WTC11 (cell line): ENCODE measurements around the gene DGLUCY. TPM values are rescaled to one million over a fixed set of nuclear protein-coding genes. Genes with fewer than 3 reads are reported as not detected.

Experiments
- ATAC-seq: fragments of 200-7000 bp; cut with Tn5 transposase; 2 replicates; pipeline ENCODE4 v1.10.0; 2021; ENCODE audit warnings: mild to moderate bottlenecking, moderate library complexity
- CTCF ChIA-PET: fragments of 300-600 bp; sonication (Branson Sonifier 250); formaldehyde crosslinking; loops from one replicate; lab custom pipeline; 2021; ENCODE audit warnings: antibody characterized with exemption; lab: Charles Lee
- POLR2A ChIA-PET: fragments of 350-600 bp; sonication (Branson Sonifier 250); formaldehyde crosslinking; loops from one replicate; lab custom pipeline; 2021; ENCODE audit warnings: antibody characterized with exemption; lab: Charles Lee
- DNase-seq: peaks from one replicate; pipeline ENCODE4 v3.0.0; 2021; ENCODE audit warnings: low spot score
- H3K27ac Mint-ChIP-seq: 2 replicates; pipeline ENCODE4 v1.8.0; 2021; ENCODE audit warnings: mixed read lengths
- H3K27me3 Mint-ChIP-seq: 2 replicates; pipeline ENCODE4 v1.8.0; 2021; ENCODE audit warnings: low read depth, mild to moderate bottlenecking, moderate library complexity, mixed read lengths
- H3K36me3 Mint-ChIP-seq: 2 replicates; pipeline ENCODE4 v1.8.0; 2021; ENCODE audit warnings: mixed read lengths
- H3K4me1 Mint-ChIP-seq: 2 replicates; pipeline ENCODE4 v1.8.0; 2022; ENCODE audit warnings: mixed read lengths
- H3K4me3 Mint-ChIP-seq: 2 replicates; pipeline ENCODE4 v1.8.0; 2021; ENCODE audit warnings: mild to moderate bottlenecking, moderate library complexity, mixed read lengths
- H3K9me3 Mint-ChIP-seq: 2 replicates; pipeline ENCODE4 v1.8.0; 2021; ENCODE audit warnings: mixed read lengths
- CREM ChIP-seq: sonication (generic); formaldehyde crosslinking; IDR thresholded peaks from 2 replicates; pipeline ENCODE4 v1.8.1; 2022; ENCODE audit warnings: mild to moderate bottlenecking, missing genetic modification reagents, moderate library complexity
- EMX1 ChIP-seq: fragments of 250-450 bp; sonication (Bioruptor Pico); IDR thresholded peaks from 2 replicates; pipeline ENCODE4 v1.8.0; 2021; ENCODE audit warnings: mild to moderate bottlenecking
- FOXJ3 ChIP-seq: sonication (generic); formaldehyde crosslinking; IDR thresholded peaks from 2 replicates; pipeline ENCODE4 v1.9.0; 2021; ENCODE audit warnings: missing genetic modification reagents, mild to moderate bottlenecking, borderline replicate concordance
- FOXP1 ChIP-seq: sonication (generic); formaldehyde crosslinking; IDR thresholded peaks from 2 replicates; pipeline ENCODE4 v1.8.0; 2022; ENCODE audit warnings: missing genetic modification reagents, mild to moderate bottlenecking, moderate library complexity, borderline replicate concordance
- GRHL2 ChIP-seq: fragments of 250-450 bp; sonication (Bioruptor Pico); IDR thresholded peaks from 2 replicates; pipeline ENCODE4 v1.8.0; 2022; ENCODE audit warnings: mild to moderate bottlenecking, moderate library complexity; ENCODE audit not compliant: insufficient replicate concordance, severe bottlenecking
- IRF2 ChIP-seq: sonication (generic); formaldehyde crosslinking; IDR thresholded peaks from 2 replicates; pipeline ENCODE4 v1.8.0; 2022; ENCODE audit warnings: low read depth, missing genetic modification reagents, borderline replicate concordance
- JUN ChIP-seq: sonication (generic); formaldehyde crosslinking; IDR thresholded peaks from 2 replicates; pipeline ENCODE4 v1.8.0; 2023; ENCODE audit warnings: mild to moderate bottlenecking, missing genetic modification reagents
- KAT7 ChIP-seq: sonication (generic); formaldehyde crosslinking; IDR thresholded peaks from 2 replicates; pipeline ENCODE4 v1.8.1; 2023; ENCODE audit warnings: missing genetic modification reagents, mild to moderate bottlenecking, borderline replicate concordance
- NFYB ChIP-seq: sonication (generic); formaldehyde crosslinking; conservative IDR thresholded peaks from 2 replicates; pipeline ENCODE4 v1.8.0; 2022; ENCODE audit warnings: low read depth, missing genetic modification reagents
- SMAD3 ChIP-seq: sonication (generic); formaldehyde crosslinking; IDR thresholded peaks from 2 replicates; pipeline ENCODE4 v1.8.0; 2022; ENCODE audit warnings: missing genetic modification reagents, mild to moderate bottlenecking, borderline replicate concordance
- total RNA-seq: library from RNA; stranded (reverse); gene quantifications from 3 replicates; pipeline ENCODE4 v1.2.3, GENCODE V29; 2021
- TF ChIP-seq, protein P1 (sequence below): fragments of 250-450 bp; sonication (Bioruptor Pico); IDR thresholded peaks from 2 replicates; pipeline ENCODE4 v1.9.0; 2021; ENCODE audit warnings: mild to moderate bottlenecking
- TF ChIP-seq, protein P2 (sequence below): sonication (generic); formaldehyde crosslinking; IDR thresholded peaks from 2 replicates; pipeline ENCODE4 v1.8.0; 2023; ENCODE audit warnings: missing genetic modification reagents, mild to moderate bottlenecking, borderline replicate concordance
- TF ChIP-seq, protein P3 (sequence below): fragments of 250-450 bp; sonication (Bioruptor Pico); IDR thresholded peaks from 2 replicates; pipeline ENCODE4 v1.9.0; 2021; ENCODE audit warnings: mild to moderate bottlenecking, borderline replicate concordance
- TF ChIP-seq, protein P4 (sequence below): fragments of 250-450 bp; sonication (Bioruptor Pico); IDR thresholded peaks from 2 replicates; pipeline ENCODE4 v2.1.2; 2022; ENCODE audit warnings: mild to moderate bottlenecking, moderate library complexity
- TF ChIP-seq, protein P5 (sequence below): sonication (generic); formaldehyde crosslinking; IDR thresholded peaks from 2 replicates; pipeline ENCODE4 v1.8.1; 2023; ENCODE audit warnings: mild to moderate bottlenecking, missing genetic modification reagents, borderline replicate concordance
- TF ChIP-seq, protein P6 (sequence below): sonication (generic); formaldehyde crosslinking; IDR thresholded peaks from 2 replicates; pipeline ENCODE4 v1.8.1; 2022; ENCODE audit warnings: mild to moderate bottlenecking, missing genetic modification reagents, moderate library complexity, borderline replicate concordance

DGLUCY gene
- total RNA-seq, 1 experiment from 2014 or later, result 35.4 TPM

DNA sequence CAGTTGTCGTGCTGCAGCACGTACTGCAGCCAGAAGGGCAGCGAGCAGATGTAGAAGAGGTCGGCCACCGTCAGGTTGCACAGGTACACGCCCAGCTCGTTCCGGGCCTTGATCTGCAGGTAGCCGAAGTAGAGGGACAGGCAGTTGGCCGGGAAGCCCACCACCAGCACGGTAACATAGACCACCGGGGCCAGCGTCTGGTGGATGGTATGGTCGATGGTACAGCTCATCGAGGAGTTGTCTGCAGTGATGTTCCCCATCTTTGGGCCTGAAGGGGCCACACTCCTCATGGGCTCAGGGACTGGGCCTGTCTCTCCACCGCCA is 120.9 kb downstream of the DGLUCY start:
- CTCF ChIA-PET, result interaction anchor here (0.6 to 0.7 kb wide), 3 partner anchors 18 to 61 kb away, joined by 3 read pairs; no protein-coding TSS in a partner anchor
- peaks cover 19% of the 10 kb centered on the region for H3K36me3 Mint-ChIP-seq
- peaks cover 20% of the 10 kb centered on the region for H3K9me3 Mint-ChIP-seq
- POLR2A ChIA-PET, result no interaction called here
- no peaks in the 10 kb centered on the region for H3K4me1 Mint-ChIP-seq
- peaks cover 2% of the 10 kb centered on the region; the same call in 1 of the 2 replicates for H3K27me3 Mint-ChIP-seq
- DNase-seq (no peak), ATAC-seq (no peak)
- H3K4me3 Mint-ChIP-seq, result no peak overlapping the region
- no peak overlapping the region for H3K27ac Mint-ChIP-seq
- TF ChIP-seq NFYB (no peak), GRHL2 (CRISPR knock-in tag) (no peak)

DNA sequence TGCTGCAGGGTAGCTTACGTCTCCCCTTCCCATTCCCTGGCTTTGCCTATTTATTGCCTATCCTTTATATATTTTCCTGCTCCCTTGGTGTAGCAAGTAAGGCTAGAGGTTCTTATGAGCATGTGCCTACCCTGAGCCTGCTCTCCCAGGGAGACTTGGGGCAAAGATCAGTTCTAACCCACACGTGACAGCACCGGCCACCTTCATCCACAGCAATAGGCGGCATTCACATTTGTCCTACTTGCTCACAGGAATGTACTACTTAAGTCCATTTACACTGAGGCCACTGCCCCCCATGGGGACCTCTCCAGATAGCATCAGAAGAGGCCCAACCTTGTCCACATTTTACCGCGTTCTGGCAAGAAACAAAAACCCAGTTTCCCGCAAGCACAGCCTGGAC is 122.0 kb downstream of the DGLUCY start:
- H3K27ac Mint-ChIP-seq, result no peak overlapping the region
- peaks cover 2% of the 10 kb centered on the region; the same call in 1 of the 2 replicates for H3K27me3 Mint-ChIP-seq
- DNase-seq, result no peak
- POLR2A ChIA-PET, result no interaction called here
- peaks cover 22% of the 10 kb centered on the region for H3K9me3 Mint-ChIP-seq
- TF ChIP-seq SMAD3 (CRISPR knock-in tag) (no peak), JUN (CRISPR knock-in tag) (no peak), IRF2 (CRISPR knock-in tag) (no peak)
- TF ChIP-seq, protein P1, sequence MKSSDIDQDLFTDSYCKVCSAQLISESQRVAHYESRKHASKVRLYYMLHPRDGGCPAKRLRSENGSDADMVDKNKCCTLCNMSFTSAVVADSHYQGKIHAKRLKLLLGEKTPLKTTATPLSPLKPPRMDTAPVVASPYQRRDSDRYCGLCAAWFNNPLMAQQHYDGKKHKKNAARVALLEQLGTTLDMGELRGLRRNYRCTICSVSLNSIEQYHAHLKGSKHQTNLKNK (CRISPR knock-in tag), result no peak
- TF ChIP-seq, protein P2, sequence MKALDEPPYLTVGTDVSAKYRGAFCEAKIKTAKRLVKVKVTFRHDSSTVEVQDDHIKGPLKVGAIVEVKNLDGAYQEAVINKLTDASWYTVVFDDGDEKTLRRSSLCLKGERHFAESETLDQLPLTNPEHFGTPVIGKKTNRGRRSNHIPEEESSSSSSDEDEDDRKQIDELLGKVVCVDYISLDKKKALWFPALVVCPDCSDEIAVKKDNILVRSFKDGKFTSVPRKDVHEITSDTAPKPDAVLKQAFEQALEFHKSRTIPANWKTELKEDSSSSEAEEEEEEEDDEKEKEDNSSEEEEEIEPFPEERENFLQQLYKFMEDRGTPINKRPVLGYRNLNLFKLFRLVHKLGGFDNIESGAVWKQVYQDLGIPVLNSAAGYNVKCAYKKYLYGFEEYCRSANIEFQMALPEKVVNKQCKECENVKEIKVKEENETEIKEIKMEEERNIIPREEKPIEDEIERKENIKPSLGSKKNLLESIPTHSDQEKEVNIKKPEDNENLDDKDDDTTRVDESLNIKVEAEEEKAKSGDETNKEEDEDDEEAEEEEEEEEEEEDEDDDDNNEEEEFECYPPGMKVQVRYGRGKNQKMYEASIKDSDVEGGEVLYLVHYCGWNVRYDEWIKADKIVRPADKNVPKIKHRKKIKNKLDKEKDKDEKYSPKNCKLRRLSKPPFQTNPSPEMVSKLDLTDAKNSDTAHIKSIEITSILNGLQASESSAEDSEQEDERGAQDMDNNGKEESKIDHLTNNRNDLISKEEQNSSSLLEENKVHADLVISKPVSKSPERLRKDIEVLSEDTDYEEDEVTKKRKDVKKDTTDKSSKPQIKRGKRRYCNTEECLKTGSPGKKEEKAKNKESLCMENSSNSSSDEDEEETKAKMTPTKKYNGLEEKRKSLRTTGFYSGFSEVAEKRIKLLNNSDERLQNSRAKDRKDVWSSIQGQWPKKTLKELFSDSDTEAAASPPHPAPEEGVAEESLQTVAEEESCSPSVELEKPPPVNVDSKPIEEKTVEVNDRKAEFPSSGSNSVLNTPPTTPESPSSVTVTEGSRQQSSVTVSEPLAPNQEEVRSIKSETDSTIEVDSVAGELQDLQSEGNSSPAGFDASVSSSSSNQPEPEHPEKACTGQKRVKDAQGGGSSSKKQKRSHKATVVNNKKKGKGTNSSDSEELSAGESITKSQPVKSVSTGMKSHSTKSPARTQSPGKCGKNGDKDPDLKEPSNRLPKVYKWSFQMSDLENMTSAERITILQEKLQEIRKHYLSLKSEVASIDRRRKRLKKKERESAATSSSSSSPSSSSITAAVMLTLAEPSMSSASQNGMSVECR, result no peak
- TF ChIP-seq, all 79 proteins: peak for 0
- no peaks in the 10 kb centered on the region for H3K4me1 Mint-ChIP-seq
- CTCF ChIA-PET, result interaction anchor here (0.5 to 1.9 kb wide), 2 partner anchors 17 to 58 kb away, joined by 3 to 5 read pairs; no protein-coding TSS in a partner anchor
- peaks cover 12% of the 10 kb centered on the region for H3K36me3 Mint-ChIP-seq
- no peak for ATAC-seq
- no peak overlapping the region for H3K4me3 Mint-ChIP-seq

DNA sequence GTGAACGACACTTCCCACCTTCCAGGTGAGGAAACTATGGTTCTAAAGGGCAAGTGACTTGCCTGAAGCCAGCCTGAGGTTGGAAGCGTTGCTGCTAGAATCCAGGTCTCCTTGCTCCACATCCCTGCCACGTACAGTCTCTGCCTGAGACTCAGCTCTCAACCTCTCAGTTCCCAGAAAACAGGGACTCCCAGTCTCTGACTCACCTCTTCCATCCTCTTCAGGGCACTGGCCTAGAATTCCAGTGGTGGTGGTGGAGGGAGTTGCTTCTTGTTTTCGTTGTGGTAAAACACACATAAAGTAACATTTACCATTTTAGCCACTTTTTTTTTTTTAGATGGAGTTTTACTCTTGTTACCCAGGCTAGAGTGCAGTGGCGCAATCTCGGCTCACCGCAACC is 123.3 kb downstream of the DGLUCY start:
- no peak overlapping the region for H3K4me3 Mint-ChIP-seq
- POLR2A ChIA-PET, result no interaction called here
- TF ChIP-seq KAT7 (CRISPR knock-in tag) (no peak), CREM (CRISPR knock-in tag) (no peak), EMX1 (CRISPR knock-in tag) (no peak), FOXP1 (CRISPR knock-in tag) (no peak), FOXJ3 (CRISPR knock-in tag) (no peak)
- TF ChIP-seq, protein P3, sequence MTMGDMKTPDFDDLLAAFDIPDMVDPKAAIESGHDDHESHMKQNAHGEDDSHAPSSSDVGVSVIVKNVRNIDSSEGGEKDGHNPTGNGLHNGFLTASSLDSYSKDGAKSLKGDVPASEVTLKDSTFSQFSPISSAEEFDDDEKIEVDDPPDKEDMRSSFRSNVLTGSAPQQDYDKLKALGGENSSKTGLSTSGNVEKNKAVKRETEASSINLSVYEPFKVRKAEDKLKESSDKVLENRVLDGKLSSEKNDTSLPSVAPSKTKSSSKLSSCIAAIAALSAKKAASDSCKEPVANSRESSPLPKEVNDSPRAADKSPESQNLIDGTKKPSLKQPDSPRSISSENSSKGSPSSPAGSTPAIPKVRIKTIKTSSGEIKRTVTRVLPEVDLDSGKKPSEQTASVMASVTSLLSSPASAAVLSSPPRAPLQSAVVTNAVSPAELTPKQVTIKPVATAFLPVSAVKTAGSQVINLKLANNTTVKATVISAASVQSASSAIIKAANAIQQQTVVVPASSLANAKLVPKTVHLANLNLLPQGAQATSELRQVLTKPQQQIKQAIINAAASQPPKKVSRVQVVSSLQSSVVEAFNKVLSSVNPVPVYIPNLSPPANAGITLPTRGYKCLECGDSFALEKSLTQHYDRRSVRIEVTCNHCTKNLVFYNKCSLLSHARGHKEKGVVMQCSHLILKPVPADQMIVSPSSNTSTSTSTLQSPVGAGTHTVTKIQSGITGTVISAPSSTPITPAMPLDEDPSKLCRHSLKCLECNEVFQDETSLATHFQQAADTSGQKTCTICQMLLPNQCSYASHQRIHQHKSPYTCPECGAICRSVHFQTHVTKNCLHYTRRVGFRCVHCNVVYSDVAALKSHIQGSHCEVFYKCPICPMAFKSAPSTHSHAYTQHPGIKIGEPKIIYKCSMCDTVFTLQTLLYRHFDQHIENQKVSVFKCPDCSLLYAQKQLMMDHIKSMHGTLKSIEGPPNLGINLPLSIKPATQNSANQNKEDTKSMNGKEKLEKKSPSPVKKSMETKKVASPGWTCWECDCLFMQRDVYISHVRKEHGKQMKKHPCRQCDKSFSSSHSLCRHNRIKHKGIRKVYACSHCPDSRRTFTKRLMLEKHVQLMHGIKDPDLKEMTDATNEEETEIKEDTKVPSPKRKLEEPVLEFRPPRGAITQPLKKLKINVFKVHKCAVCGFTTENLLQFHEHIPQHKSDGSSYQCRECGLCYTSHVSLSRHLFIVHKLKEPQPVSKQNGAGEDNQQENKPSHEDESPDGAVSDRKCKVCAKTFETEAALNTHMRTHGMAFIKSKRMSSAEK (CRISPR knock-in tag), result no peak
- TF ChIP-seq, protein P4, sequence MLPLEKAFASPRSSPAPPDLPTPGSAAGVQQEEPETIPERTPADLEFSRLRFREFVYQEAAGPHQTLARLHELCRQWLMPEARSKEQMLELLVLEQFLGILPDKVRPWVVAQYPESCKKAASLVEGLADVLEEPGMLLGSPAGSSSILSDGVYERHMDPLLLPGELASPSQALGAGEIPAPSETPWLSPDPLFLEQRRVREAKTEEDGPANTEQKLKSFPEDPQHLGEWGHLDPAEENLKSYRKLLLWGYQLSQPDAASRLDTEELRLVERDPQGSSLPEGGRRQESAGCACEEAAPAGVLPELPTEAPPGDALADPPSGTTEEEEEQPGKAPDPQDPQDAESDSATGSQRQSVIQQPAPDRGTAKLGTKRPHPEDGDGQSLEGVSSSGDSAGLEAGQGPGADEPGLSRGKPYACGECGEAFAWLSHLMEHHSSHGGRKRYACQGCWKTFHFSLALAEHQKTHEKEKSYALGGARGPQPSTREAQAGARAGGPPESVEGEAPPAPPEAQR (CRISPR knock-in tag), result no peak
- TF ChIP-seq, protein P5, sequence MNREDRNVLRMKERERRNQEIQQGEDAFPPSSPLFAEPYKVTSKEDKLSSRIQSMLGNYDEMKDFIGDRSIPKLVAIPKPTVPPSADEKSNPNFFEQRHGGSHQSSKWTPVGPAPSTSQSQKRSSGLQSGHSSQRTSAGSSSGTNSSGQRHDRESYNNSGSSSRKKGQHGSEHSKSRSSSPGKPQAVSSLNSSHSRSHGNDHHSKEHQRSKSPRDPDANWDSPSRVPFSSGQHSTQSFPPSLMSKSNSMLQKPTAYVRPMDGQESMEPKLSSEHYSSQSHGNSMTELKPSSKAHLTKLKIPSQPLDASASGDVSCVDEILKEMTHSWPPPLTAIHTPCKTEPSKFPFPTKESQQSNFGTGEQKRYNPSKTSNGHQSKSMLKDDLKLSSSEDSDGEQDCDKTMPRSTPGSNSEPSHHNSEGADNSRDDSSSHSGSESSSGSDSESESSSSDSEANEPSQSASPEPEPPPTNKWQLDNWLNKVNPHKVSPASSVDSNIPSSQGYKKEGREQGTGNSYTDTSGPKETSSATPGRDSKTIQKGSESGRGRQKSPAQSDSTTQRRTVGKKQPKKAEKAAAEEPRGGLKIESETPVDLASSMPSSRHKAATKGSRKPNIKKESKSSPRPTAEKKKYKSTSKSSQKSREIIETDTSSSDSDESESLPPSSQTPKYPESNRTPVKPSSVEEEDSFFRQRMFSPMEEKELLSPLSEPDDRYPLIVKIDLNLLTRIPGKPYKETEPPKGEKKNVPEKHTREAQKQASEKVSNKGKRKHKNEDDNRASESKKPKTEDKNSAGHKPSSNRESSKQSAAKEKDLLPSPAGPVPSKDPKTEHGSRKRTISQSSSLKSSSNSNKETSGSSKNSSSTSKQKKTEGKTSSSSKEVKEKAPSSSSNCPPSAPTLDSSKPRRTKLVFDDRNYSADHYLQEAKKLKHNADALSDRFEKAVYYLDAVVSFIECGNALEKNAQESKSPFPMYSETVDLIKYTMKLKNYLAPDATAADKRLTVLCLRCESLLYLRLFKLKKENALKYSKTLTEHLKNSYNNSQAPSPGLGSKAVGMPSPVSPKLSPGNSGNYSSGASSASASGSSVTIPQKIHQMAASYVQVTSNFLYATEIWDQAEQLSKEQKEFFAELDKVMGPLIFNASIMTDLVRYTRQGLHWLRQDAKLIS (CRISPR knock-in tag), result no peak
- TF ChIP-seq, protein P6, sequence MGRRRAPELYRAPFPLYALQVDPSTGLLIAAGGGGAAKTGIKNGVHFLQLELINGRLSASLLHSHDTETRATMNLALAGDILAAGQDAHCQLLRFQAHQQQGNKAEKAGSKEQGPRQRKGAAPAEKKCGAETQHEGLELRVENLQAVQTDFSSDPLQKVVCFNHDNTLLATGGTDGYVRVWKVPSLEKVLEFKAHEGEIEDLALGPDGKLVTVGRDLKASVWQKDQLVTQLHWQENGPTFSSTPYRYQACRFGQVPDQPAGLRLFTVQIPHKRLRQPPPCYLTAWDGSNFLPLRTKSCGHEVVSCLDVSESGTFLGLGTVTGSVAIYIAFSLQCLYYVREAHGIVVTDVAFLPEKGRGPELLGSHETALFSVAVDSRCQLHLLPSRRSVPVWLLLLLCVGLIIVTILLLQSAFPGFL (CRISPR knock-in tag), result no peak

More for the DNA sequence above, 123.3 kb downstream of the DGLUCY start:
- Mint-ChIP-seq H3K9me3 (peaks cover 17% of the 10 kb centered on the region), H3K36me3 (peaks cover 3% of the 10 kb centered on the region; the same call in 1 of the 2 replicates), H3K4me1 (no peaks in the 10 kb centered on the region), H3K27ac (no peak overlapping the region), H3K27me3 (peaks cover 4% of the 10 kb centered on the region; the same call in 1 of the 2 replicates)
- no peak for DNase-seq
- no peak for ATAC-seq
- CTCF ChIA-PET, result interaction anchor here (1.9 kb wide), 1 partner anchor 15 kb away, joined by 5 read pairs; no protein-coding TSS in a partner anchor
